GM23338 (cell line): ENCODE results near the gene ARL15.

Source experiments
- POLR2AphosphoS5 ChIP-seq: IDR thresholded peaks from 2 replicates; pipeline ENCODE4 v1.6.1; 2016; ENCODE audit warnings: antibody characterized with exemption, low read depth
- TF ChIP-seq, protein P1 (sequence below), 2 experiments: fragments of 200-600 bp in 1 of 2; sonication (generic) in 1 of 2; conservative IDR thresholded peaks; 2 replicates each; pipeline versions ENCODE4 v1.5.1 to v1.6.1; 2016 to 2017; ENCODE audit warnings: antibody characterized with exemption in 2 of 2, low read depth in 2 of 2, mild to moderate bottlenecking in 2 of 2, moderate library complexity in 1 of 2

DNA sequence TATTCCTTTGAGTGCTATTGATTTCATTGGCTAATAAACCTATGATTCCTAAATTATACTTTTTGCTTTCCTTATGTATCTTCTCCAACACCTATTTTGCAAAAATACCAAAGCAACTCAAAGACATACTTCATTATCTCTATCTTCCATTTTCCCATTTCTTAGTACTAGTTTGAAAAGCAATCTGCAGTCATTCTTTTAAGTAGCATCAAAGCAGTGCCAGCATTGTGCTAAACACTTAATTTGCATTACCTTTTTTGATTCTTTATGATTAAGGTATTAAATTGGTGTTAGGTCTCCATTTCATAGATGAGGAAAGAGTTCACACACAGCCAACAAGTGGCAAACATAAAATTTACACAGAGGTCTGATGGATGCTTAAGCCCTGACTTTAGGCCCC lies 330.3 kb downstream of the ARL15 start:
- TF ChIP-seq POLR2AphosphoS5, result no peak
- TF ChIP-seq, protein P1, sequence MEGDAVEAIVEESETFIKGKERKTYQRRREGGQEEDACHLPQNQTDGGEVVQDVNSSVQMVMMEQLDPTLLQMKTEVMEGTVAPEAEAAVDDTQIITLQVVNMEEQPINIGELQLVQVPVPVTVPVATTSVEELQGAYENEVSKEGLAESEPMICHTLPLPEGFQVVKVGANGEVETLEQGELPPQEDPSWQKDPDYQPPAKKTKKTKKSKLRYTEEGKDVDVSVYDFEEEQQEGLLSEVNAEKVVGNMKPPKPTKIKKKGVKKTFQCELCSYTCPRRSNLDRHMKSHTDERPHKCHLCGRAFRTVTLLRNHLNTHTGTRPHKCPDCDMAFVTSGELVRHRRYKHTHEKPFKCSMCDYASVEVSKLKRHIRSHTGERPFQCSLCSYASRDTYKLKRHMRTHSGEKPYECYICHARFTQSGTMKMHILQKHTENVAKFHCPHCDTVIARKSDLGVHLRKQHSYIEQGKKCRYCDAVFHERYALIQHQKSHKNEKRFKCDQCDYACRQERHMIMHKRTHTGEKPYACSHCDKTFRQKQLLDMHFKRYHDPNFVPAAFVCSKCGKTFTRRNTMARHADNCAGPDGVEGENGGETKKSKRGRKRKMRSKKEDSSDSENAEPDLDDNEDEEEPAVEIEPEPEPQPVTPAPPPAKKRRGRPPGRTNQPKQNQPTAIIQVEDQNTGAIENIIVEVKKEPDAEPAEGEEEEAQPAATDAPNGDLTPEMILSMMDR (conservative IDR thresholded peaks at IDR 0.05; ENCODE audit: low read depth in 2 of 2), result no peak
